Inflammatory macrophage treated with lipopolysaccharide for 1 hour (primary cell): ENCODE data around the gene KRT84.
"Not testable (repeated sequence)": the region's sequence is repeated elsewhere in the genome, so short reads cannot be mapped to it uniquely, and the experiment has no call there.

Experiments
- DNase-seq, 2 donors: peaks; one replicate each; pipeline ENCODE4 v3.0.0-alpha.2; 2020 to 2022

Gene KRT84

GRCh38 chr12:52410589-52411248 lies 25.3 kb upstream of the KRT84 start:
- DNase-seq, result not testable (repeated sequence)

GRCh38 chr12:52407918-52408317 lies 22.5 kb upstream of the KRT84 start:
- no peak for DNase-seq

DNA sequence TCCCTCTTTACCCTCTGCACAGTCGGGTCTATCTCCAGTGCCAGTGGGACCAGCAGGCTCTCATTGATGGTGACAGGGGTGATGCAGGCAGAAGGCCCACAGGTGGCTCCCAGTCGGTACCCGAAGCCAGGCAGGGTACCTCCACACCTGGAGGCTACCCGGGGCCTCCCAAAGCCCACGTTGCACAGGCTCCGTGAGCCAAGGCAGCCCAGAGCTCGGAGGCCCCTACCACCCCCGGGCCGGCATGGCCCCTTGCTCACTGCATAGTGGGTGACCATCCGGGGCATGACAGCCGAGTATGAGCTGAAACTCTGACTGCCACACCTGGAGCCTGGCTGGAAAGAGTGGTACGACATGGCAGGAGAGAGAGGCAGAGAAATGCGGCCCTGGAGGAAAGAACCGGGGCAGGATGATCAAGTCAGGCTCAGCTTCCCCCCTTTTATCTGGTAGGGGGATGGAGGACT lies 20.5 kb upstream of the KRT84 start, which contains the start of gene KRT82:
Gene KRT82 (minus strand): TSS at position 414 of the 464 bp plus-strand sequence. CDS start 58 bp downstream, at position 356.
- DNase-seq, result no peak

DNA sequence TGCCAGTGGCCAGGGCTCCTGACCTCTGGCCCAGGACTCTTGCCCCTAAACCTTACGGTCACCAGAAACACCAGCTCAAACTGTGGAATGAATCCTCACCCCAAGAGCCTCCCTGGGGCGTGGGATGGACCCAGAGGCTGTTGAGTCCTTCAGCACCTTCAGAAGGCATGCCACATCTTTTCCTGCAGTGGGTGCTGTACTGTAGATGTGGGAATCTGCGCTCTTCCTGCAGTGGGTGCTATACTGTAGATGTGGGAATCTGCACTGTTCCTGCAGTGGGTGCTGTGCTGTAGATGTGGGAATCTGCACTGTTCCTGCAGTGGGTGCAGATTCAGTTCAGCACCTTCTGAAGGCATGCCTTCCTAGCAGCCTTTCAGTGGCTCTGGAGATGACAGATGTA lies 19.5 kb upstream of the KRT84 start:
- no peak for DNase-seq

DNA sequence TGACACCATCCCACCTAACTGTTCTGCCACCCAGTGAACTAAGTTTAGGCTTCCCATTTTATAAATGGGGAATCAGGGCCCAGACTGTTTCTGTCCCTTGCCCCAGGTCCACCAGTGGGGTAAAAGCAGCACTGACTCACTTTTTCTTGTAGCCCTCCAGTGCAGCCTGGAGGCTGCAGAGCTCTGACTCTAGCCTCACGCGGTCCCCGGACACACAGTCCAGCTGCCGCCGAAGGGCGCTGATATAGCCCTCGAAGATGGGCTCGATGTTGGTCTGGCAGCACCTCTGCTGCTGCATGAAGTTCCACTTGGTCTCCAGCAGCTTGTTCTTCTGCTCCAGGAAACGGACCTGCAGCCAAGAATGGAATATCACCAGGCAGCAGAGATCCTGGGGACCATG lies 18.1 kb upstream of the KRT84 start:
- DNase-seq, result no peak

- no peak for DNase-seq
These were observed 17.6 kb upstream of the KRT84 start for GRCh38 chr12:52402873-52403540.

- no peak for DNase-seq
These were observed 16.9 kb upstream of the KRT84 start for GRCh38 chr12:52402377-52402776.

DNA sequence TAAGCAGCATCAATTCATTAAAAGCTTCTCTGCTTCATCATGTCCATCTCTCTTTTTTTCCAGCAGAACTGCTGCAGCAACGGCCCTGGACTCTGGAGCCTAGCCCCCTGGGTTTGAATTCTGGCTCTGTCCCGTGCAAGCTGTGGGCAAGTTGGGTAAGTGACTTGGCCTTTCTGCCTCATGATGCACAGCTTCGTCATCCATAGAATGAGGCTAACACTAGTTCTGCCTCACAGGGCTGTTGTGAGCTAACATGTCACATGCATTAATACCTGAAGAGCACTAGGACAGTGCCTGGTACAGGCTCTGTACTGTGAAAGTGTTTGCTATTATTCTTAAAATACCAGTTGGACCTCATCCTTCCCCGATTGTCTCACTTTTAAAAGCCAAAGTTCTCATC lies 16.5 kb upstream of the KRT84 start:
- no peak for DNase-seq

GRCh38 chr12:52401526-52401925 lies 16.1 kb upstream of the KRT84 start:
- no peak for DNase-seq

GRCh38 chr12:52400906-52401305 lies 15.5 kb upstream of the KRT84 start:
- no peak for DNase-seq

GRCh38 chr12:52399756-52400155 lies 14.3 kb upstream of the KRT84 start:
- no peak for DNase-seq

- no peak for DNase-seq
These were observed 12.7 kb upstream of the KRT84 start for GRCh38 chr12:52398176-52398575.

DNA sequence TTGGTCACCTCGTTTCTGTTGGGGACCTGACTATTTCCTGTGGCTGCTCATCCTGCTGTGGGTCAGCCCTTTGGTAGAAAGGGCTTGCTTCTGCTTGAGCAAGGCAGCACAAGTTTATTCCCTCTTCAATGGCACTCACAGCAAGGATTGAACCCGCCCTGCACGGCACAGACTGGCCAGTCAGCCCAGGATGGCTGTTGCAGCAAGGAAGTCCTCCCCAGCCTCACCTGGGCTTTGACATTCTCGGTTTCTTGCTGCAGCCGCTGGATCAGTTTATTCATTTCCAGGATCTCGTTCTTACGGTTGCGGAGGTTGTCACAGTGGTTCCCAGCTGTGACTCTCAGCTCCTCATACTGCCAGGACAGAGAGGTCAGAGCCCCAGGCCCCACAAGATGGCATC lies 11.2 kb upstream of the KRT84 start:
- DNase-seq, result no peak

DNA sequence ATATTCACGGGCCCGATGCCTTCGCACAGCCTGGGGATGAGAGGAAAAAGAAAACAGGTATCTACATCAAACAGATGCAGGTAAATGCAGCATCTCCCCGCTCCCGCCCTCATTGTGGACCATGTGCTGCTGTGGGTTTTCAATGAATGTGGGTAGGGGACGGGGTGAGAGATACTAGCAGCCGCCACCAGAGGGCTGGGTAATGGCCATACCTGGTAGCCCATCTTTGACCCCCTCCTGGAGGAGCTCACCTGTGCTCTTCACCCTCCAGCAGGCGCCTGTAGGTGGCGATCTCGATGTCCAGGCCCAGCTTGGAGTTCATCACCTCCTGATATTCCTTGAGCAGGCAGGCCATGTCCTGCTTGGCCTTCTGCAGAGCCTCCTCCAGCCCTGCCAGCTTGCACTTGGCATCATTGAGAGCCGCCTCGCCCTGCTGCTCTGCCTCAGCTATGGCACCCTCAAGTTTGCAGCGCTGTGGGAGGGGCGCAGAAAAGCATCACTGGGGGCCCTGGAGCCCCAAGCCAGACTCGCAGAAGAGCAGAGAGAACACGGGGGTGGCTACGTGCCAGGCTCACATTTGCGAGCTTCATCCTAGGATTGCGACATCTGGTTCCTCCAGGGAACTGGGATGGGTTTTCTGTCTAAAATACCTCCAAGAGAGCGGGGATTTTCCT lies 10.4 kb upstream of the KRT84 start:
- DNase-seq, result no peak

GRCh38 chr12:52394836-52395405 lies 9.5 kb upstream of the KRT84 start:
- no peak for DNase-seq

DNA sequence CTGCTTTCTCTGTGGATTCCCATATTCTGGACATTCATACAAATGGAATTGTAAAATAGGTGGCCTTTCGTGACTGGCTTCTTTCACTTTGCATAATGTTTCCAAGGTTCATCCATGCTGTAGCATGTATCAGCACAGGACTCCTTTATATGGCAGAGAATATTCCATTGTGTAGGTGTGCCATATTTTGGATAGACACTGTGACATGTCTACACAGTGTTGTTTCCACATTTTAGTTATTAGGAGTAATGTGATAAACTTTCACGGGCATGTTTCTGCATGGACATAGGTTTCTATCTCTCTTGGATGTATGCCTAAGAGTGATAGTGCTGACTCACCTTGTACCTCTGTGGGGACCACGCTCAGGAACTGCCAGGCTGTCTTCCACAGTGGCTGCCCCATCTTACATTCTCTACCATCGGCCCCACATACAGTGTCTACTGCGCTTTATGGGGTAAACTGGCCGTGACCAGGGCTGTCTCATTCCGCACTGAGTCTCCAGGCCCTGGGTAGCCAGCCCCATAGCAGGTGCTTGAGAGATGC lies 7.1 kb upstream of the KRT84 start:
- DNase-seq, result no peak

DNA sequence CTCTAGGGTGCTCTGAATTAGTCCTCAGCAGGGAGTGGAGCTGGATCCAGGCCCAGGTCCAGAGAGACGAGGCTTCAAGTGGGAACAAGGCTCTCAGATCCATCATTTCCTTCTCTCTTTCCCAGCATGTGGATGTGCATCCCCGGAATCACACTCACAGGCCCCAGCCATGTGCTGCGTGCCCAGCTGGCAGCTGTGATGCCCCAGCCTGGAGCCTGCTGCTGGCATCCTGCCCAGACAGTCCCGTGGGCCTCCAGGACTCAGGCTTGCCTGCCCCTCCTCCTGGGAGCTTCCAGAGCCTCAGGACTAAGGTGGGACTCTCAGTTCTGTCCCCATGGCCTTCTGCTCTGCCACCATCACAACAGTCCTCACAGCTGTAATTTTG lies 6.2 kb upstream of the KRT84 start:
- DNase-seq, result no peak

DNA sequence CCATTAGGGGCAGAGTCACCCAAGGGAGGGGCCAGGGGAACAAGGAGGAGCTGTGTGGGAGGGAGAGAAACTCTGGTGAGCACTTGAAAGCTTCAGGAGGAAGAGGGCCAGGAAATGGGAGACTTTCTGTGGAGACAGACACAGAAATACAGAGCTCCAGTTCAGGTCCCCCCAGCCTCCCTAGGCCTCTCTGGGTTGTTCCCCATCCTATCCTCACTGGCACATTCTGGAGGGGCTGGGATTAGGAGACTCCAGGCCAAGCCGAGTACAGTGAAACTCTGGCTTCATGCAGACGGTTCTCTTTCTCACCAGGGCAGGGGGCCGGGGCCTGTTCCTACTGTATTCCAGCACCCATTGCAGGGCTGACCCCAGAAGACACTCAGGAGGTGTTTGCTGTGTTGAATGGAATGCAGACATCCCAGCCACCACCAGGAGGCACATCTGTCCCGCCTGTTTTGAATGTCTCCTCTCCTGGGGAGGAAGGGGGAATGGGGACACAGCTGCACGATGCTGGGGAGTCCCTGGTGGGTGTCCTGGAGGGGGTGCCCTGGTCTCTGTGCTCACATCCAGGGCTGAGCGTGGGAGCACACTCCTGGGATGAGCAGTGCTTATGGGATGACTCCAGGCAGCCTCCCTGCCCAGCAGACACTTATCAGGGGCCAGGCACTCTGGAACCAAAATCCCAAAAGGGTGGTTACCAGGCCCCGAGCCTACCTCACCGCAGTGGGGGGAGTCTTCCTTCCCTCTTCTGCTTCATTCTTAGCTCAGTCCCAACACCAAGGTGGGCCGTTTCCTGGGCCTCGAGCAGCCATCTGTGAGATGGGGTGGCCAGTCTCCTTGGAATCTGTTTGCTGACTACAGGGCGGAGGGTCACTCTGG lies 5.5 kb upstream of the KRT84 start:
- DNase-seq, result peak in 1 of 2 donors; percentile 24

DNA sequence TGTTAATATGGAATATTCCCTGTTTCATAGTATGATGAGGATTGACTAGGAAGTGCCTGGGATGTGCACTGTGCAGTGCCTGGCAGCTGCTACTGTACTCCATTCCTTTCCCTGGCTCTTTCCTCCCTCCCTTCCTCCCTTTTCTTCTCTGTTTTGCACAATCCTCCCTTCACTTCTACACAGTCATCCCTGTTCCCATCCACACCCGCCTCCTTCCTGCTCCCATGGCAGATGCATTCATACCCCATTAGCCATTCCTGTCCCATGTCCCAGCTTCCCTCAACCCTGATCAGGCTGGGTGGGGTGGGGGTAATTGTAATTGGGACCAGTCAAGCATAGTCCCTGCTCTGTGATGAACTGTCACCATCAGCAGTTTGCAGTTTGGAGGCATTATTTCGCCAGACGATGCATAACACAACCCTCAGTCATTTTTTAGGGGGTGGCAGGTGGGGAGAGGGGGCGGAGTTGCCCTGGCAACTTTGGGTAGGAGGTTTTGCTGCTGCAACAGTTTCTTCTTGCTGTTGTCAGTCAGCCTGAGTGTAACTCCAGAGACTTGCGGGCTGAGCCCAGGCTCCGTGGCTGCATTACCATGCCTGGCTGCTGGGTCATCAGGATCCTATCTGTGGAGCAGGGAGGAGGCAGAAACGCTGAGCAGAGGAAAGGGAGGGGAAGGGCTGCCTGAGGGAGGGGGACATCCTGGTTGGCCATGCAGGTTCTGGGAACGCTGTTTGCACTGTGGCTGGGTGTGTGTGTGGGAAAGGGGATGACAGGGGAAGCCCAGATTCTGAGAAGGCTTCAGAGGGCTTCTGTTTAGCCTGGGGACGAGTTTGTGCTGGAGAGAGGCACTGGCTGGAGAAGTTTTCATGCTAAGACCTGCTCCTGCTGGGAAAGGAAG lies 4.1 kb upstream of the KRT84 start:
- DNase-seq, result no peak

DNA sequence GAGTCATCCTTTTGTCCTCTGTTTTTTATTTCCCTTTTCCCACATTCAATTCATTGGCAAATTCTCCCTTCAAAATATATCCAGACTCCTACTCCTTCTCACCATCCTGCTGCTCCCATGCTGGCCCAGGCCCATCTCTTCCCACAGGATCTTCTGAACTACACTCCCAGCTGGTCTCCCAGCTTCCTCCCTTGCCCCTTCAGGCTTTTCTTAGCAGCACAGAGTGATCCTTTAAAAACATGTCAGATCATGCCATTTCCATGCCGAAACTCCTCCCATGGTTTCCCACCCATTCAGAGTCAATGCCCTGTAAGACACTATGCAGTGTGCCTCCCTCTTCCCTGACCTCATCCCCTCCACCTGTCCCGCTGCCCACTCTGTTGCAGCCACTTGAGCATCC lies 2.4 kb upstream of the KRT84 start:
- DNase-seq, result no peak

DNA sequence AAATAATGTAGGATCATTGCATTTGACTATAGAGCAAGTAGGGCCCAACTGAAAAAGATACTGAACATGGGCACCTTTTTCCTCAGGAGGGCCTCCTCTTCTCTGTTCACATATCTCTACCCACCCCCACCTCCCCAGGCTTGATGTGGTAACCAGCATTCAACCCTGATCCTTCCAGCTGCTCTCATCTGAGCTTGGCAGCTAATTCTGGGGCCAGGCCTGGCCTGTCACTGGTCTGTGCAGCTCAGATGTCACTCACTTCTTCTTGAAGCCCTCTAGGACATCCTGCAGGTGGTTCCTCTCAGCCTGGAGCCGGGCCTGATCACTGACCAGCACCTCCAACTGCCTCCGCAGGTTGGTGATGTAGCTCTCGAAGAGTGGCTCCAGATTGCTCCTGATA lies 2.1 kb downstream of the KRT84 start:
- DNase-seq, result no peak
